Eye (tissue), 1 donor: ENCODE results near the gene SMYD3.
A peak's percentile ranks its signal among the peaks of the same experiment; 100 is the strongest.
"Not testable (repeated sequence)": the region's sequence is repeated elsewhere in the genome, so short reads cannot be mapped to it uniquely, and the experiment has no call there.

ENCODE experiments used
- DNase-seq: peaks from one replicate; pipeline ENCODE4 v3.0.0-alpha.2; 2015

SMYD3 gene

GRCh38 chr1:246415028-246415427, 92.1 kb downstream of the SMYD3 start:
- no peak for DNase-seq

- no peak for DNase-seq
Measured at GRCh38 chr1:246413430-246413829, 93.6 kb downstream of the SMYD3 start.

DNA sequence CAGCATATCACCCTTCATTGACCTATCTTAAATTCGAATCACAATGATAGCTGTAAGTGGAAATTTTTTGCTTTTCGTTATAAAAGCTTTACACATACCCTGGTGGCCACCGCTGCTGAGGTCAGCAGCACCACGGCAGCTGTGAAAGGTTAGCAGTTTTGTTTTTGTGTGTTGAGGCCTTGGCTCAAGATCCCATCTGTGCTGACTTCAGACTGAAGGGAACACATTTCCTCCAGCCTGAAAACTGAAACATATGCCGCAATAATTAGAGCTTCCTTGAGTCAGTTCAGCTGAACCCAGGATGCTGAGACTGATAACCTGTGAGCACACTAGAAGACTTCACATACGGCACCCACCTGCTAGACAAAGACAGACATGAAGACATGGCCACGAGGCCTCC, 103.0 kb downstream of the SMYD3 start:
- DNase-seq = peak; percentile 24

DNA sequence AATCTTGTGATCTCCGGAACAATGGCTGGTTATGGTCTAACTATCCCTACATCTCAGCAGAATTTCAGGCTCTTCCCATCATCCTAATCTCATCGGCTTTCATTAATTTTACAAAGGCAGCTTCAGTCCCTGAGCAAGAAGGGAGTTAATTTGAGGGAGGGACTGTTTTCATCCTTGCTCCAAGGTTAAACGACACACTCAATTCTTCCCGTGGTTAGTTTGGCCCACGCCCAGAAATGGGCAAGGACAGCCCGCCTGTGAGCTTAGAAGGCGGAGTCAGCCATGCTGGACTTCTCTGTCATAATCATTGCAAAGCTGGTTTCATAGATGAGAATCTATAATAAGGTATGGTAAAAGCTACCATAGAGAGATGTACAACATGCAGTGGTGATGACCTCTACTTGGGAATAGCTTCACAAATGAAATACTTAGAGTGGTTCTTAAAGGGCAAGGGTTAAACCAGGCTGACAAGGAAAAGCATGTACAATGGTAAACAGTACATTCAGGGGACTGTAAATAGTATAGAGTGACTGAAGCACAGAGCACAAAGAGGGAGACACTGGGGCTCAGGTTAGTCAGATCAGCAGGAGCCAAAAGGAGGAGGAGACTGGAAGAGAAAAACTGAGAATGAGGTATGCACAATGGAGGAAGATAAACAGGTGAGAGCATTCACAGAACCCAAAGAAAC, 108.8 kb downstream of the SMYD3 start:
- no peak for DNase-seq

DNA sequence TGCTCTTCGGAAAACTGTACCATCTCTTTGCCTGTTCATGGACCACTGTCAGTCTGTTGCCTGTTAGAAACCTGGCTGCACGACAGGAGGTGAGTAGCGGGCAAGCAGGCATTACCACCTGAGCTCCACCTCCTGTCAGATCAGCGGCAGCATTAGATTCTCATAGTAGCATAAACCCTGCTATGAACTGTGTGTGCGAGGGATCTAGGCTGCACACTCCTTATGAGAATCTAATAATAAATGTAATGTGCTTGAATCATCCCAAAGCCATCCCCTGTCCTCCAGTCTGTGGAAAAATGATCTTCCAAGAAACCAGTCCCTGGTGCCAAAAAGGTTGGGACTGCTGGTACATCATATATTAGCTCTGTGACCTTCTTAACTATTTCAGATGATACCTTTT, 110.0 kb downstream of the SMYD3 start:
- no peak for DNase-seq

- no peak for DNase-seq
Measured at GRCh38 chr1:246396322-246396721, 110.8 kb downstream of the SMYD3 start.

GRCh38 chr1:246394121-246394520, 113.0 kb downstream of the SMYD3 start:
- DNase-seq = no peak

DNA sequence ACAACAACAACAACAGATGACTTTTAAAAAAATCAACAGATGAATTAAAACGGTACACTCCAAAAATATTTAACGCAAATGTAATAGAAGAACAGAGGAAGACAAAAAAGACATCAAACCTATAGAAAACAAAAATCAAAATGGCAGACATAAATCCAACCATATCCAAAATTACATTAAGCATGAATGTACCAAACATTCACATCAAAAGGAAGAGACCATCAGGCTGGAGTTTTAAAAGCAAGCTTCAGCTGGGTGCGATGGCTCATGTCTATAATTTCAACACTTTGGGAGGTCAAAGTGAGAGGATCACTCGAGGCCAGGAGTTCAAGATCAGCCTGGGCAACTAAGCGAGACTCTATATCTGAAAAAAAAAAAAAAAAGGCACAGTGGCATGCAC, 116.2 kb downstream of the SMYD3 start:
- no peak for DNase-seq

DNA sequence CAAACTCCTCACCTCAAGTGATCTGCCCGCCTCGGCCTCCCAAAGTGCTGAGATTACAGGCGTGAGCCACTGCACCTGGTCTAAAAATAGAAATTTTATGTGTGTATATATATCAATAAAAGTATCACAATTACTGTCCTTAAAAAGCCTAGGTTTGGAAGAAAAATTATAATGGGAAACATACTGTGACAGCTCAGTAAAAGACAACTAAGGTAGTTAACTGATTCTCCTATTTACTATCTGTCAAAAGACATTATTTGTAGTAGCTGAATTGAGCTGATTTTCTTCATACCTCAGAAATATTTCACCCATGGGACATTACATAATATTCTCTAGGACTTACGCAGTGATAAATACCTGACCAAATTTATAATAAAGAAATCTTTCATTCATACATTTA, 122.5 kb downstream of the SMYD3 start:
- no peak for DNase-seq

- DNase-seq = no peak
Measured at GRCh38 chr1:246383791-246384190, 123.3 kb downstream of the SMYD3 start.

DNA sequence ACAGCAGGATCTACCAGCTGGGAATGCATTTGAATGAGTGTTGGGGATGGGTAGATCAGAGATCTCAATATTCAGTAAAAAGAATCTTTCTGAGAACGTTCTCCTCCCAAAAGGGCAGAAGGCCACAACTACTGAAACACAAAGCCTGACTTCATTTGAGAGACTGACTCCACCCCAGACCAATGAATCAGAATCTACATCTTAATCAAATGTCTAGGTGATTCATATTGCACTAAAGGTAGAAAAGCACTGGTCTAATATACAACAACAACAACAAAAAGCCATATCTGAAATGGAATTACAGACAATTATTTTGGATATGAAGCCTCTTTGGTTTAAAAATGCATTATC, 123.9 kb downstream of the SMYD3 start:
- no peak for DNase-seq

- no peak for DNase-seq
Measured at GRCh38 chr1:246382589-246383238, 124.4 kb downstream of the SMYD3 start.

DNA sequence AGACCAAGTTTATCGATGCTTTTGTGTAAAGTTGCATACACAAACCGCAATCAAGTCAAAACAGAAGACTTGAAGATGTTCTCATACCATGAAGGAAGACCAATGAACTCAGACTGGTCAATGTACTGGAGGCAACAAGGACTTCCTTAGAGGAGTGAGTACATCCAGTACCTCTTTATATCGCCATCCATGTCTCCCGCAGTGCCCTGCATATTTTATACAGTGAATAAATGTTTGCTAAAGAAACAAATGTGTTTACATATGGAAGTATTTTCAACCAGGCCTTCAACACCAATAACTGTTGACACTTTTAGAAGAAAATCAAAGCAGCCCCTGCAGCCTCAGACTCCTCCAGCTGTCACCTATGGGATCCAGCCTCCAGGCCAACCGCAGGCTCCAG, 125.6 kb downstream of the SMYD3 start:
- DNase-seq = no peak

- DNase-seq = no peak
Measured at GRCh38 chr1:246377625-246378153, 129.4 kb downstream of the SMYD3 start.

- no peak for DNase-seq
Measured at GRCh38 chr1:246373828-246374569, 133.1 kb downstream of the SMYD3 start.

- no peak for DNase-seq
Measured at GRCh38 chr1:246372559-246372958, 134.5 kb downstream of the SMYD3 start.

DNA sequence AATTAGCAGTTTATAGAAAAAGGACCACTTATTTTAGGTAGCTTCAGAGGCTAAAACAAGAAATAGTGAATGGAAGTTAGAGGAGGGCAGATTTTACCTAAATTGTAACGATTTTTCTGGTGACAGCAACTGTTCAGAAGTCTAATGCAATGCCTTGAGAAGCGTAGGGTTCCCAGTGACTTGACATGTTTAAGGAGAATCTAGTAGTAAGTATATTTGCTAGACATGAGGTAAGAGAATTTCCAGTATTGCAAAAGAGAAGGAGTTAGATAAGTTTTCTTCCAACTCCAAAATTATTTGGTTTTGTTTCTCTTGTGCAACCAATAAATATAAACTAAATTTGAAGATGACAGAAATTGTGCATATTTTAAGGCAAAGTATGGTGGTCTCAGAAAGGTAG, 140.0 kb downstream of the SMYD3 start:
- DNase-seq = no peak

DNA sequence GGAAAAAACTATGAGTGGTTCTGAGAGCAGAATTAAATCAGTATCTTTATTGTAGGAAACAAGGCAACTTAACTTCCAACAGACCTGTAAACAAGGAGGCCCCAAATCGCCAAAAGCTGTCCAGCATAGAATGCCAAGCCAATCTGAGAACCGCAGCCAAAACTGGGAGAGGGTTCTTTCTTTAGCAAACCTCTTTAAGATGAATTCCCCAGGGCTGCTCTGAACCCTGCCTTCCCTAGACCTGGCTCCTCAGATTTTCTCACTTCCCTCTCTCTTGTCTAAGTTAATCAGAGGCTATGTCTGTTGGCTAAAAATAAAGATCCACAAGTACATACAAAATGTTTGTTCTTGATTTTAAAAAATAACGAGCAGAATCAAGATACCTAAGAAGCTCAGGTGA, 141.4 kb downstream of the SMYD3 start:
- DNase-seq = no peak

- no peak for DNase-seq
Measured at GRCh38 chr1:246364415-246364941, 142.6 kb downstream of the SMYD3 start.

DNA sequence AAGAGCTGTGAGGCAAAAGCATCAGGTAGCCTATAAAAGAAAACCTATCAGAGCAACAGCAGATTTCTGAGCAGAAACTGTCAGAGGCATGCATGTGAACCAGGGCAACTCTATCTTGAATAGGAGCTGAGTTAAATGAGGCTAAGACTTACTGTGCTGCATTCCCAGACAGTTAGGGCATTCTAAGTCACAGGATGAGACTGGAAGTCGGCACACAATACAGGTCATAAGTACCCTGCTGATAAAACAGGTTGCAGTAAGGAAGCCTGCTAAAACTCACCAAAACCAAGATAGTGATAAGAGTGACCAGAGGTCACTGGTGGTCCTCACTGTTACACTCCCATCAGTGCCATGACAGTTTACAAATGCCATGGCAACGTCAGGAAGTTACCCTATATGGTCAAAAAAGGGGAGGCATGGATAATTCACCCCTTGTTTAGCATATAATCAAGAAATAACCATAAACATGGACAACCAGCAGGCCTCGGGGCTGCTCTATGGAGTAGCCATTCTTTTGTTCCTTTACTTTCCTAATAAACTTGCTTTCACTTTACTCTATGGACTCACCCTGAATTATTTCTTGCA, 150.0 kb downstream of the SMYD3 start:
- not testable (repeated sequence) for DNase-seq

DNA sequence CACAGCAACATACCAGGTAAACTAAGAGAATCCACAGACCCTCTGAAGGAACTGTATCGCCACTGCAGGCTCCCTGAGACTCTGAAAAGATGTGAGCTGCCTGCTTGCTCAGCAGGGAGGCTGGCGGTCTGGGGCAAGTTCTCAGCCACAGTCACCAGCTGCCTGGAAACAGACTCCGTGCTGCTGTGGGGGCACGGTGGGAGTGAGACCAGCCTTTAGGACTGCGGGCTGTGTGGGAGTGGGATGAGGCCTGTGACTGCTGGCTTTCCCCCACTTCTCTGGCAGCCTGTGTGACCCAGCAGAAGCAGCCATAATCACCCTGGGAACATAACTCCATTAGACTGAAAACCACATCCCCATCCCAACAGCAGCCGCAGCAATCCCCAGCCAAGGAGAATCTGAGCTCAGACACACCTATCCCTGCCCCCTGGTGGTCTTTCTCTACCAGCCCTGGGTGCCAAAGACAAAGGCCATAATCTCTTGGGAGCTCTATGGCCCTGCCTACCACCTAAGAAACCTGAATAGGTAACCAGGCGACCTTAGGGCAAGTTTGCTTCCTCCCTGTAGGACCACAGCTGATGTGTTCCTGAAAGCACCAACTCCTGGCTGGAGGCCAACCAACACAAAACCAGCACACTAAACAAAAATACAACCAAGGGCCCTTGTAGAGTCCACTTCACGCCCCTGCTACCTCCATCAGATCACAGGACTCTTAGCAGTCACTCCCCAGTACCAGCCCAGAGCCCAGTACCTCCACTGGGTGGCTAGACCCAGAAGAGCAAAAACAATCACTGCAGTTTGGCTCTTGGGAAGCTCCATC, 151.5 kb downstream of the SMYD3 start:
- DNase-seq = peak; percentile 61

DNA sequence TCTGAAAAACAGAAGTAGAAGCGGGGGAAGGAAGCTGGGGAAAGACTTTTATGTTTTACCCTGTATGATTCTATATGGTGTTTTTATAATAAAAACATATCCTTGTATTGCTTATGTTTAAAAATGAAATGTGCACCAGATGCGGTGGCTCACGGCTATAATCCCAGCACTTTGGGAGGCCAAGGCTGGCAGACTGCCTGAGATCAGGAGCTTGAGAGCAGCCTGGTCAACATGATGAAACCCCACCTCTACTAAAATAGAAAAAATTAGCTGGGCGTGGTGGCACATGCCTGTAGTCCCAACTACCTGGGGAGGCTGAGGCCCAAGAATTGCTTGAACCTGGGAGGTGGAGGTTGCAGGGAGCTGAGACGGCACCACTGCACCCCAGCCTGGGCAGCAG, 155.4 kb downstream of the SMYD3 start:
- no peak for DNase-seq
